22Rv1 (cell line): ENCODE measurements around the gene RGS1.

Source experiments
- H3K27ac ChIP-seq: fragments of 450-650 bp; 2 replicates; pipeline ENCODE4 v1.5.1; 2017
- CTCF ChIP-seq: fragments of 450-650 bp; IDR thresholded peaks from 2 replicates; pipeline ENCODE4 v1.5.1; 2017; ENCODE audit warnings: mild to moderate bottlenecking
- ZFX ChIP-seq: fragments of 450-650 bp; IDR thresholded peaks from 2 replicates; pipeline ENCODE4 v1.6.1; 2017; ENCODE audit warnings: antibody characterized with exemption, borderline replicate concordance

Gene RGS1

GRCh38 chr1:192587386-192588266, 12.1 kb downstream of the RGS1 start:
- TF ChIP-seq ZFX: no peak
- no peak overlapping the region for H3K27ac ChIP-seq

DNA sequence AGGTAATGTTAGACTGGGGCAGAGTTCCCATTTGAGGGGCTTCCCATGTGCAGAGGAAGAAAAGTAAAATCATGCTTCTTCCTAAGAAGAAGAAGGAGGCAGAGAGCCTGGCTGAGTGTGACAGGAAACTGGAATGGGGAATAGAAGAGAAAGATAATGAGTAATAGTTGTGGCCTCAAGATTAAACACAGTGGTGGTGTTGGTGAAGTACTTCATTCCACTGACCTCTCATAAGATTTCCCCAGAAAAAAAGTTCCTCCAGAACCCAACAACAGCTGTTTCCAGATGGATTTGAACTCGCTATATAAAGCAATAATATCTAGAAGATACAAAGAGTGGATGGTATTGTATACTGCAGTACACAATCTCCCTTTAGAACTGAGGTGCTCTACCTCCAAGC, 13.0 kb downstream of the RGS1 start:
- TF ChIP-seq CTCF (no peak), ZFX (no peak)
- no peak overlapping the region for H3K27ac ChIP-seq

DNA sequence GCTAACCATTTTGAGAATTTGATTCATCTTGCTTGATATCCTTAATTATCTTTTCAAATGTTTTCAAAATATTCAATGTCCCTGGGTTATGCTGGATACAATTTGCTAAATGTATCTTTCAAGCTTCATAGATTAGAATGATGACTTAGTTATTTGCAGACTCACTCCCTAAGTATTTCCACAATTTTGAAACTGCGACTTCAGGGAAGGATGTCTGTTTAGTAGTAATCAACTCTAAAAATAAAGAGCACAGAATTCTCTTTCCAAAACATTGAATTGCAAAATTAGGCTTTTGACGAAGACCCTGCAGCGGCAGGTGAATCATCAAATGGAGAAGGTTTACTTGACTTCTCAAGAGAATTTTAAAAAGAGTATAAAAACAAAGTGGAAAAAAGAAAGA, 14.2 kb downstream of the RGS1 start:
- TF ChIP-seq ZFX (no peak), CTCF (no peak)
- H3K27ac ChIP-seq: no peak overlapping the region

DNA sequence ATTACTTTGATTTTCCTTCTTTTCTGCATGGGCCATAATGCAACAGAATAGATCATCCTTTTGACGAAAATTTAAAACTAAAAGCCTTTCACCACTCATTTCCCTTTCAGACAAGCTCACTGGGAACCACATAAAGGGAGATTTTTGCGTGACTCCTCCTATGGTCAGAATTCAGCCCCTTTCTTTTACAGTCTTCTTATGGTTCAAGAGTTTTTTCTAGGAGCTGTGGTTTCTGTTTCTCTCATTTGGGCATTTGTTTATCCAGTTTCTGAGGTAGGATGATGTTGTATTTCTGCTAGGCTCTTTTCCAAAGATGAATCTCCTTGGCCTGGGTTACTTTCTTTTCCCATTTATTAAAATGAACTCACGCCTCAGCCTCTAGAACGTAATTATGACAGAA, 16.9 kb downstream of the RGS1 start:
- TF ChIP-seq CTCF (no peak), ZFX (no peak)

DNA sequence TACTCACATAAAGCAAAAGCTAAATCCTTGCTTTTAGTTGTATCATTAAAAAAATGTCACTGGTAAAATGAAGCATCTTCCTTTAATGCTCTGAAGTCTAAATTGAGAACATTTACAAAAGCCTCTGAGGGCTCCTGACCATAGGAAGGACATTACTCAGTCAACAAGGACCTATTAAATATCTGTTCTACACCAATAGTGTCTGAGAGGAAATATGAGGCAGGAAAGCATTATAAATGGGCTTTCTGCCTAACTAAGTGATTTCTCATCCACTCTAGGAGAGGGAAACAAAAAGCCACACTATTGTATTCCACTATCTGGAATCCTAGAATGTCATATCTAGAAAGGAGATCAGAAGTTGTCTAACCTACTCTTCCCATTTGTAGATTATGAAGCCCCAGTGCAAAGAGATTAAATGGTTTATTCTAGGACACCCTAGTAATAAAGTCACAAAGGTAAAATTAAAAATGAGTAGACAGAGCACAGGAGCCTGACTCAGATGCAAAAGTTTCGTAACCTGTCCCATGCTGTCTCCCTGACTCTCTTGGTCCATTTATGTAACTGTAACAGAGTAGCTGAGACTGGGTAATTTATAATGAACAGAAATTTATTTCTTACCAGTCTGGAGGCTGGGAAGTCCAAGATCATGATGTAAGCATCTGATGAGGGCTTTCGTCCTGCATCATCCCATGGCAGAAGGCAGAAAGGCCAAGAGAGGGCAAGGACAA, 17.6 kb downstream of the RGS1 start:
- no peak overlapping the region for H3K27ac ChIP-seq
- TF ChIP-seq ZFX: no peak
- TF ChIP-seq CTCF: no peak

More for the DNA sequence above, 16.9 kb downstream of the RGS1 start:
- H3K27ac ChIP-seq: no peak overlapping the region

DNA sequence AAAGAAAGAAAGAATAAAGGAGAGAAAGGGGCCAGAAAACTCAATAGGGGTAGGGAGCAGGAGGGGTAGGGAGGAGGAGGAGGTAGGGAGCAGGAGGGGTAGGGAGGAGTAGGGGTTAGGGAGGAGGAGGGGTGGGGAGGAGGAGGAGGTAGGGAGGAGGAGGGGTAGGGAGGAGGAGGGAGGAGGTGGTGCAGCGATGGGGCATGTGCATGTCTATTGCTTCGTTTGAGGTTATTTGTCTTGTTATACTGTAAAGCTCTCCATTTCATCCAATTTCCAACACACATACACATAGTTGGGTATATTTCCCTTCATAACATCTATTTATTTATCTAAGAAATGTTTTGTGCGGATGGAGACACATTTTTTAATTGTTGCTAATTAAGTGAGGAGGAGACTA, 19.7 kb downstream of the RGS1 start:
- no peak overlapping the region for H3K27ac ChIP-seq
- no peak for TF ChIP-seq CTCF
- no peak for TF ChIP-seq ZFX

- no peak overlapping the region for H3K27ac ChIP-seq
- TF ChIP-seq CTCF: no peak
- TF ChIP-seq ZFX: no peak
Observed at GRCh38 chr1:192598589-192598988, 23.0 kb downstream of the RGS1 start.
